Measurements from ENCODE around the gene PRUNE2. TPM values are rescaled to one million over a fixed set of nuclear protein-coding genes. Genes with fewer than 3 reads are reported as not detected.

PRUNE2 gene
- total and polyA plus RNA-seq, 4 donors: 3.8 to 18.1 (median 7.8) TPM

GRCh38 chr9:76586390-76587314 is 319.3 kb downstream of the PRUNE2 start:
- Histone ChIP-seq H3K27me3 (ENCODE audit: control insufficient read depth in 3 of 3, insufficient read depth in 3 of 3, low read length in 2 of 3) (no peaks in the 10 kb centered on the region), H3K9ac (ENCODE audit: insufficient read depth in 1 of 2, low read length in 2 of 2) (no peak overlapping the region), H3K4me3 (no peak overlapping the region), H3K36me3 (ENCODE audit: control insufficient read depth in 4 of 4, insufficient read depth in 4 of 4, low read length in 4 of 4) (no peaks in the 10 kb centered on the region), H3K9me3 (ENCODE audit: control insufficient read depth in 4 of 4, insufficient read depth in 3 of 4, low read length in 3 of 4) (no peaks in the 10 kb centered on the region), H3K4me1 (ENCODE audit: control insufficient read depth in 5 of 5, insufficient read depth in 5 of 5, low read length in 5 of 5) (peaks cover 0 to 22% (median 0%) of the 10 kb centered on the region in 5 donors), H3K27ac (ENCODE audit: low read depth in 1 of 2, low read length in 1 of 2) (peak overlapping the region in 1 of 2 donors; percentile 45)
- WGBS, 2 donors: 74 to 88% methylated on average over 6 of the region's 6 CpGs
- DNase-seq: peak in 1 of 3 donors; percentile 61
- TF ChIP-seq CTCF (IDR thresholded peaks at IDR 0.05; ENCODE audit: control extremely low read depth, extremely low read depth): no peak
- ATAC-seq (ENCODE audit: insufficient read depth, low FRiP score): no peak

GRCh38 chr9:76585487-76586389 is 320.2 kb downstream of the PRUNE2 start:
- no peaks in the 10 kb centered on the region for H3K27me3 ChIP-seq (ENCODE audit: control insufficient read depth in 3 of 3, insufficient read depth in 3 of 3, low read length in 2 of 3)
- peak; percentile 31 for ATAC-seq (ENCODE audit: insufficient read depth, low FRiP score)
- no peak for TF ChIP-seq CTCF (IDR thresholded peaks at IDR 0.05; ENCODE audit: control extremely low read depth, extremely low read depth)
- DNase-seq: no peak
- no peaks in the 10 kb centered on the region for H3K36me3 ChIP-seq (ENCODE audit: control insufficient read depth in 4 of 4, insufficient read depth in 4 of 4, low read length in 4 of 4)
- peaks cover 0 to 22% (median 0%) of the 10 kb centered on the region in 5 donors for H3K4me1 ChIP-seq (ENCODE audit: control insufficient read depth in 5 of 5, insufficient read depth in 5 of 5, low read length in 5 of 5)
- no peak overlapping the region for H3K9ac ChIP-seq (ENCODE audit: insufficient read depth in 1 of 2, low read length in 2 of 2)
- no peak overlapping the region for H3K4me3 ChIP-seq
- H3K27ac ChIP-seq (ENCODE audit: low read depth in 1 of 2, low read length in 1 of 2): no peak overlapping the region
- 73 to 76% methylated on average over 6 of the region's 6 CpGs for WGBS, 2 donors
- no peaks in the 10 kb centered on the region for H3K9me3 ChIP-seq (ENCODE audit: control insufficient read depth in 4 of 4, insufficient read depth in 3 of 4, low read length in 3 of 4)

- Histone ChIP-seq H3K36me3 (ENCODE audit: control insufficient read depth in 4 of 4, insufficient read depth in 4 of 4, low read length in 4 of 4) (no peaks in the 10 kb centered on the region), H3K9ac (ENCODE audit: insufficient read depth in 1 of 2, low read length in 2 of 2) (no peak overlapping the region), H3K9me3 (ENCODE audit: control insufficient read depth in 4 of 4, insufficient read depth in 3 of 4, low read length in 3 of 4) (no peaks in the 10 kb centered on the region), H3K27me3 (ENCODE audit: control insufficient read depth in 3 of 3, insufficient read depth in 3 of 3, low read length in 2 of 3) (no peaks in the 10 kb centered on the region), H3K27ac (ENCODE audit: low read depth in 1 of 2, low read length in 1 of 2) (no peak overlapping the region), H3K4me3 (no peak overlapping the region), H3K4me1 (ENCODE audit: control insufficient read depth in 5 of 5, insufficient read depth in 5 of 5, low read length in 5 of 5) (peaks cover 0 to 22% (median 0%) of the 10 kb centered on the region in 5 donors)
- 94 to 95% methylated on average over 7 of the region's 7 CpGs for WGBS, 2 donors
- DNase-seq: no peak
- ATAC-seq (ENCODE audit: insufficient read depth, low FRiP score): no peak
- no peak for TF ChIP-seq CTCF (IDR thresholded peaks at IDR 0.05; ENCODE audit: control extremely low read depth, extremely low read depth)
Measured at GRCh38 chr9:76583256-76583655, 322.7 kb downstream of the PRUNE2 start.
